HepG2 (cell line): ENCODE data around the gene PLEKHH3.

ENCODE experiments used
- MAX ChIP-seq: IDR thresholded peaks from 2 replicates; pipeline ENCODE4 v1.6.1; 2012; ENCODE audit warnings: inconsistent platforms
- POLR2A ChIP-seq, 2 experiments: IDR thresholded peaks; 2 replicates each; pipeline ENCODE4 v1.6.1; 2011; ENCODE audit warnings: low read depth in 2 of 2, low read length in 2 of 2, mild to moderate bottlenecking in 1 of 2, moderate library complexity in 1 of 2; ENCODE audit not compliant: insufficient read depth in 1 of 2
- RBFOX2 ChIP-seq: fragments of 200-400 bp; formaldehyde crosslinking; IDR thresholded peaks from 2 replicates; pipeline ENCODE4 v1.6.1; 2017; ENCODE audit warnings: low read depth, mild to moderate bottlenecking, low read length
- RELA ChIP-seq: sonication (generic); formaldehyde crosslinking; IDR thresholded peaks from 2 replicates; pipeline ENCODE4 v1.4.0; 2020; ENCODE audit warnings: missing genetic modification reagents
- TCF12 ChIP-seq, 2 experiments: fragments of 450-650 bp in 1 of 2; sonication (generic) in 1 of 2; formaldehyde crosslinking in 1 of 2; IDR thresholded peaks; 2 replicates each; pipeline versions ENCODE4 v1.6.1 to v1.8.0; 2017 to 2022; ENCODE audit warnings: antibody characterized with exemption in 1 of 2, mild to moderate bottlenecking in 1 of 2, missing genetic modification reagents in 1 of 2, moderate library complexity in 1 of 2
- USF2 ChIP-seq, 2 experiments: sonication (generic) in 1 of 2; formaldehyde crosslinking in 1 of 2; IDR thresholded peaks; 2 replicates each; pipeline versions ENCODE4 v1.5.1 to v1.6.1; 2011 to 2020; ENCODE audit warnings: borderline replicate concordance in 1 of 2, low read depth in 1 of 2, low read length in 1 of 2, mild to moderate bottlenecking in 1 of 2, missing genetic modification reagents in 1 of 2, moderate library complexity in 1 of 2
- ZBTB20 ChIP-seq: sonication (generic); formaldehyde crosslinking; IDR thresholded peaks from 2 replicates; pipeline ENCODE4 v1.8.1; 2023; ENCODE audit warnings: missing genetic modification reagents, low read depth, mild to moderate bottlenecking, borderline replicate concordance
- ZFX ChIP-seq: sonication (generic); formaldehyde crosslinking; IDR thresholded peaks from 2 replicates; pipeline ENCODE4 v1.4.0; 2020; ENCODE audit warnings: mild to moderate bottlenecking, low read depth, missing genetic modification reagents, moderate library complexity
- ZSCAN12 ChIP-seq: sonication (generic); formaldehyde crosslinking; IDR thresholded peaks from 2 replicates; pipeline ENCODE4 v1.9.0; 2021; ENCODE audit warnings: mild to moderate bottlenecking, missing genetic modification reagents
- TF ChIP-seq, protein P1 (sequence below): sonication (generic); formaldehyde crosslinking; IDR thresholded peaks from 2 replicates; pipeline ENCODE4 v1.5.0; 2020; ENCODE audit warnings: mild to moderate bottlenecking, missing genetic modification reagents, moderate library complexity
- TF ChIP-seq, protein P2 (sequence below): sonication (generic); IDR thresholded peaks from 2 replicates; pipeline ENCODE4 v1.6.1; 2016; ENCODE audit warnings: low read depth, borderline replicate concordance
- TF ChIP-seq, protein P3 (sequence below), 2 experiments: fragments of 450-650 bp in 1 of 2; sonication (generic) in 1 of 2; formaldehyde crosslinking; IDR thresholded peaks; 2 replicates each; pipeline versions ENCODE4 v1.5.0 to v1.8.0; 2020 to 2022; ENCODE audit warnings: mild to moderate bottlenecking in 1 of 2, missing genetic modification reagents in 1 of 2

DNA sequence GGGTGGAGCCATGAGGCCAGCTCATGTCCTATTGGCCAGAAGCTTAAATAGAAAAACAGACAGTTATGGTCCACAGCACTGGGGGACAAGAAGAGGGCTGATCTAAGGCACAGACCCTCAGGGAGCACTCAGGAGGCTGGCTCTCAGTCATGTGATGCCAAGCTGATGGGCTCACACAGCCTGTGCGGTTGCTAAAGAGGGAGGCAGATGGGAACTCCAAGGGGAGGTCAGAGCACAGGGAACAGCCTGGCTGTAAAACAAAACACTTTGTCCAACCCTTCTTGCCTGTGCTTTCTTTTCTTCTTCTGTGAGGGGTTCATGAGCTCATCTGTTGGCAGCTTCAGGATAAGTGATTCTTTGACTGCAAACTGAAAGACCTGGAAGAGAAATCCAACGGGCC lies 32.8 kb upstream of the PLEKHH3 start:
- TF ChIP-seq, protein P1, sequence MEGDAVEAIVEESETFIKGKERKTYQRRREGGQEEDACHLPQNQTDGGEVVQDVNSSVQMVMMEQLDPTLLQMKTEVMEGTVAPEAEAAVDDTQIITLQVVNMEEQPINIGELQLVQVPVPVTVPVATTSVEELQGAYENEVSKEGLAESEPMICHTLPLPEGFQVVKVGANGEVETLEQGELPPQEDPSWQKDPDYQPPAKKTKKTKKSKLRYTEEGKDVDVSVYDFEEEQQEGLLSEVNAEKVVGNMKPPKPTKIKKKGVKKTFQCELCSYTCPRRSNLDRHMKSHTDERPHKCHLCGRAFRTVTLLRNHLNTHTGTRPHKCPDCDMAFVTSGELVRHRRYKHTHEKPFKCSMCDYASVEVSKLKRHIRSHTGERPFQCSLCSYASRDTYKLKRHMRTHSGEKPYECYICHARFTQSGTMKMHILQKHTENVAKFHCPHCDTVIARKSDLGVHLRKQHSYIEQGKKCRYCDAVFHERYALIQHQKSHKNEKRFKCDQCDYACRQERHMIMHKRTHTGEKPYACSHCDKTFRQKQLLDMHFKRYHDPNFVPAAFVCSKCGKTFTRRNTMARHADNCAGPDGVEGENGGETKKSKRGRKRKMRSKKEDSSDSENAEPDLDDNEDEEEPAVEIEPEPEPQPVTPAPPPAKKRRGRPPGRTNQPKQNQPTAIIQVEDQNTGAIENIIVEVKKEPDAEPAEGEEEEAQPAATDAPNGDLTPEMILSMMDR (CRISPR knock-in tag): no peak
- no peak for TF ChIP-seq ZBTB20 (CRISPR knock-in tag)
- TF ChIP-seq USF2 (IDR thresholded peaks at IDR 0.05; ENCODE audit: low read depth, low read length): no peak
- TF ChIP-seq USF2 (CRISPR knock-in tag; IDR thresholded peaks at IDR 0.05; ENCODE audit: borderline replicate concordance): no peak
- TF ChIP-seq ZFX (CRISPR knock-in tag): no peak
- TF ChIP-seq ZSCAN12 (CRISPR knock-in tag): no peak
- TF ChIP-seq RBFOX2: no peak
- TF ChIP-seq, protein P2, sequence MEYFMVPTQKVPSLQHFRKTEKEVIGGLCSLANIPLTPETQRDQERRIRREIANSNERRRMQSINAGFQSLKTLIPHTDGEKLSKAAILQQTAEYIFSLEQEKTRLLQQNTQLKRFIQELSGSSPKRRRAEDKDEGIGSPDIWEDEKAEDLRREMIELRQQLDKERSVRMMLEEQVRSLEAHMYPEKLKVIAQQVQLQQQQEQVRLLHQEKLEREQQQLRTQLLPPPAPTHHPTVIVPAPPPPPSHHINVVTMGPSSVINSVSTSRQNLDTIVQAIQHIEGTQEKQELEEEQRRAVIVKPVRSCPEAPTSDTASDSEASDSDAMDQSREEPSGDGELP: no peak
- TF ChIP-seq TCF12 (IDR thresholded peaks at IDR 0.05): no peak
- no peak for TF ChIP-seq TCF12 (CRISPR knock-in tag; IDR thresholded peaks at IDR 0.05)
- no peak for TF ChIP-seq RELA
- TF ChIP-seq POLR2A (IDR thresholded peaks at IDR 0.05; ENCODE audit: insufficient read depth in 1 of 2, low read depth in 2 of 2, low read length in 2 of 2): no peak
- TF ChIP-seq, protein P3, sequence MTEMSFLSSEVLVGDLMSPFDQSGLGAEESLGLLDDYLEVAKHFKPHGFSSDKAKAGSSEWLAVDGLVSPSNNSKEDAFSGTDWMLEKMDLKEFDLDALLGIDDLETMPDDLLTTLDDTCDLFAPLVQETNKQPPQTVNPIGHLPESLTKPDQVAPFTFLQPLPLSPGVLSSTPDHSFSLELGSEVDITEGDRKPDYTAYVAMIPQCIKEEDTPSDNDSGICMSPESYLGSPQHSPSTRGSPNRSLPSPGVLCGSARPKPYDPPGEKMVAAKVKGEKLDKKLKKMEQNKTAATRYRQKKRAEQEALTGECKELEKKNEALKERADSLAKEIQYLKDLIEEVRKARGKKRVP (CRISPR knock-in tag; IDR thresholded peaks at IDR 0.05): no peak
- no peak for TF ChIP-seq MAX
